Measurements from ENCODE around the gene NPPA. TPM values are rescaled to one million over a fixed set of nuclear protein-coding genes. Genes with fewer than 3 reads are reported as not detected.

NPPA gene
- total RNA-seq, 1 donor from 2014 or later = 25.3 TPM

DNA sequence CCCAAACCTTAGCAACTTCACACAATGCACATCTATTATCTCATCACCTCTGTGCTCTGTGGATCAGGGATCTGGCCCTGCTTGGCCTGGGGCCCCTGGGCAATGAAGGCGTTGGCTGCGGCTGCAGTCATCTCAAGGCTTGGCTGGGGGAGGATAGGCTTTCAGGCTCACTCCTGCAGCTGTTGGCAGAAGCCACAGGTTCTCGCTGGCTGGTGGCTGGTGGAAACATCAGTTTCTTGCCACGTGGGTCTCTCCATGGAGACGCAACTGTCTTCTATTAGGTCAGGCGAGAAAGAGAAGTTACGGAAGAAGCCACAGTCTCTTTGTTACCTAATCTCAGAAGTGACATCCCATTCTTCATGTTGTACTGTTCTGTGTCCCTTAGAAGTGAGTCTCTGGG is 3.6 kb upstream of the NPPA start:
- ATAC-seq (ENCODE audit: poor library complexity) = no peak
- DNase-seq = no peak
- intact Hi-C loops (cut with DNase I) = no loop called here

DNA sequence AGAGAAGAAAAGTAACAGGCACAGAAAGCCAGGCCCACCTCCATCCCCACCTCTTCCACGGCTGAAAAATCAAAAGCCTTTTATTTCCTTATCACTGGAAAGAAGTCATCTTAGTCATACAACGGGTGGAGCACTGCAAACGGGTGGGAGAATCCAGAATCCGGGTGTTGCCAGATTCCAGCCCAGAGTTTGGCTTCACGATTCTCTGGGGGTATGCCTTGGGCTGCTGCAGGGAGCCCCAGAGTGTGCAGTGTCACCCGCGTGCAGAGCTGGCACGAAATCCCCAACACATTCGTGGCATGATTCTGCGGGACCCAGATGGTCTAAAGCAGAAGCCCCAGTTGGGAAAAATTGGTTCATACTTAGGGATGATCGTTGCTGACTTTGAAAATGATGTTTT is 2.6 kb upstream of the NPPA start:
- DNase-seq (no peak), ATAC-seq (ENCODE audit: poor library complexity) (no peak)
- intact Hi-C loops (cut with DNase I) = no loop called here

DNA sequence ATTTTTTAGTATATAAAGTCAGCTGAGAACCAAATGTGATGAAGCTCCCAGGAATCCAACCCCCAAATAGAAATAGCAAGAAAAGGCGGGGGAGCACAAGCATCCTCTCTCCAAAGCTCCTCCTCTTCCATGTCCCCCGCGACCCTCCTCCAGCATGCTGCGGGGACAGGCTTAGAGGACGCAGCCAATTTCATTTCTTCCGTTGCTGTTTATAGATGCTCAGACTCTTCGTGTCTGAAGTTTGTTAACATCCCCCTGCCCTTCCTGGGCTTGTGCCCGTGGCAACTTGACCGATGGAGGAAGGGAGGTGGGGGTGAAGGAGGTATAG is 754 bp upstream of the NPPA start:
- DNase-seq (no peak), ATAC-seq (ENCODE audit: poor library complexity) (no peak)
- intact Hi-C loops (cut with DNase I) = no loop called here

DNA sequence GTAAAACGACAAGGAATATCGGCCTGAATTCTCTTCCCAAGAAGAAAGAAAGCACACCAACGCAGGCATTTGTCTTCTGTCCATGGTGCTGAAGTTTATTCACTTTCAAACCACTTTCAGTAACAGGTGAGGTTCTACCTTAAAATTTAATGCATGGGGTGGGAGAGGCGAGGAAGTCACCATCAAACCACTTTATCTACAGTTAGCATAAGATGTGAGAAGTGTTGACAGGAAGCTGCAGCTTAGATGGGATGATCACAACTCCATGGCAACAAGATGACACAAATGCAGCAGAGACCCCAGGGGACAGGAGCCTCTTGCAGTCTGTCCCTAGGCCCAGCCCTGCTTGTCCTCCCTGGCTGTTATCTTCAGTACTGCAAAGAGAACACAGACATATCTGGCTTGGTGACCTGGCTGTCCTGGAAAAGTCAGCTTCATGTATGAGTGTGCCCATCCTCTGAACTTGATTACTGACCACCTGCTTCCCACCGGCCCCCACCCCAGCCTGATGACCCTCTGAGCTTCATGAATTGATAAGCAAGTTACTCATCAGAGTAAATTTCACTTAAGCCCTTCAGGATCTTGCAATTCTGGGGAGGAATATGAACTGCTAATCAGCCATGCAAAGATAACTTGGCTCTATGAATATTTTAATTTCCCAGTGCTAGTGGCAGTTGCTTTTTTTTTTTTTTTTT is 1.8 kb downstream of the NPPA start:
- no peak for ATAC-seq (ENCODE audit: poor library complexity)
- intact Hi-C loops (cut with DNase I) = no loop called here
- no peak for DNase-seq

DNA sequence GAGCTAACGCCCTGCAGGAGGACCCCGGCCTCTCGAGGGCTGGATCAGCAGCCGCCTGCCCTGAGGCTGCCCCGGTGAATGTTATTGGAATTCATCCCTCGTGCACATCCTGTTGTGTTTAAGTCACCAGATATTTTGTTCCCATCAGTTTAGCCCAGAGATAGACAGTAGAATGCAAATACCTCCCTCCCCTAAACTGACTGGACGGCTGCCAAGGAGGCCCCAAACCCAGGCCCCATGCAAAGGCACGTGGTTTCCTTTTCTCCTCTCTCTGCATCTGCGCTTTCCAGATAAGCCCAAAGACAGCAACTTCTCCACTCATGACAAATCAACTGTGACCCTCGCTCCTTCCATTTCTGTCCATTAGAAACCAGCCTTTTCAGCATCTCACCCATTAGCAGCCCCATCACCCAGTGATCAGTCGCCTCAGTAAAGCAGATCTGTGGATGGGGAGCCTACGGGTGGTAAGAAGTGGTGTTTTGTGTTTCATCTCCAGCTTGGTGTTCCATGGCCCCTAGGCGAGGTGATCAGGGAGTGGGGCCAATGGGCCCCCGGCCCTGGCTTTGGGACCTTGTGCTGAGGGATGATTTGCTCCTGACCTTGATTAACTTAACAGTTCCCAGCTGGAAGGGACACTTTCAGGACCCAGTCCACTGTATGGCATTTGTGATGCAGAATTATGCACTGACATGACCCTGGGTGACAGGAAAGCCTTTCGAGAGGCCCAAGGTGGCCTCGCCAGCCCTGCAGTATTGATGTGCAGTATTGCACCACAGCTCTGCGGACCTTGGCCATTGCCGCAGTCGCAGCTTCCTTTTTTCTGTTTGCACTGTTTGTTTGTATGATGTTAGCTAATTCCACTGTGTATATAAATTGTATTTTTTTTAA is 5.2 kb downstream of the NPPA start:
- DNase-seq (no peak), ATAC-seq (ENCODE audit: poor library complexity) (no peak)
- intact Hi-C loops (cut with DNase I) = no loop called here

DNA sequence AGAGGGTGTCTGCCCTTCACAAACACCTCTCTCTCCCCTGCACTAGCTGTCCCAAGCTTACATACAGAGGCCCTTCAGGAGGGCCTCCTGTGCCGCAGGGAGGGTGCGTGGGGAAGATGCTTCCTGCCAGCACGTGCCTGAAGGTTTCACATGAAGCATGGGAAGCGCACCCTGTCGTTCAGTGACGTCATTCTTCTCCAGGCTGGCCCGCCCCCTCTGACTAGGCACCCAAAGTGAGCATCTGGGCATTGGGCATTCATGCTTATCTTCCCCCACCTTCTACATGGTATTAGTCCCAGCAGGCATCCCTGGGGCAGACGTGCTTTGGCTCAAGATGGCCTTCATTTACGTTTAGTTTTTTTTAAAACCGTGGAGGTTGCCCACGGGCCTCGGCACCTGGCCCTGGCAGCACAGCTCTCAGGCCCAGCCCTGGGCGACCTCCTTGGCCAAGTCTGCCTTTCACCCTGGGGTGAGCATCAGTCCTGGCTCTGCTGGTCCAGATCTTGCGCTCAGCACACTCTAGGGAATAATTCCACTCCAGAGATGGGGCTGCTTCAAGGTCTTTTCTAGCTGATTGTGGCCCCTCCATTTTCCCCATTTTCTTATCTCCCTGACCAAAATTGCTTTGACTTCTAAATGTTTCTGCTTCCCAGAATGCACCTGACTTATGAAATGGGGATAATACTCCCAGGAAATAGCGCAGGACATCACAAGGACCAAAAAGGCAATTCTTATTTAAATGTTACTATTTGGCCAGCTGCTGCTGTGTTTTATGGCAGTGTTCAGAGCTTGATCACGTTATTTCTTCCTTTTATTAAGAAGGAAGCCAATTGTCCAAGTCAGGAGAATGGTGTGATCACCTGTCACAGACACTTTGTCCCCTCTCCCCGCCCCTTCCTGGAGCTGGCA is 6.1 kb downstream of the NPPA start:
- intact Hi-C loops (cut with DNase I) = no loop called here
- no peak for ATAC-seq (ENCODE audit: poor library complexity)
- DNase-seq = no peak

DNA sequence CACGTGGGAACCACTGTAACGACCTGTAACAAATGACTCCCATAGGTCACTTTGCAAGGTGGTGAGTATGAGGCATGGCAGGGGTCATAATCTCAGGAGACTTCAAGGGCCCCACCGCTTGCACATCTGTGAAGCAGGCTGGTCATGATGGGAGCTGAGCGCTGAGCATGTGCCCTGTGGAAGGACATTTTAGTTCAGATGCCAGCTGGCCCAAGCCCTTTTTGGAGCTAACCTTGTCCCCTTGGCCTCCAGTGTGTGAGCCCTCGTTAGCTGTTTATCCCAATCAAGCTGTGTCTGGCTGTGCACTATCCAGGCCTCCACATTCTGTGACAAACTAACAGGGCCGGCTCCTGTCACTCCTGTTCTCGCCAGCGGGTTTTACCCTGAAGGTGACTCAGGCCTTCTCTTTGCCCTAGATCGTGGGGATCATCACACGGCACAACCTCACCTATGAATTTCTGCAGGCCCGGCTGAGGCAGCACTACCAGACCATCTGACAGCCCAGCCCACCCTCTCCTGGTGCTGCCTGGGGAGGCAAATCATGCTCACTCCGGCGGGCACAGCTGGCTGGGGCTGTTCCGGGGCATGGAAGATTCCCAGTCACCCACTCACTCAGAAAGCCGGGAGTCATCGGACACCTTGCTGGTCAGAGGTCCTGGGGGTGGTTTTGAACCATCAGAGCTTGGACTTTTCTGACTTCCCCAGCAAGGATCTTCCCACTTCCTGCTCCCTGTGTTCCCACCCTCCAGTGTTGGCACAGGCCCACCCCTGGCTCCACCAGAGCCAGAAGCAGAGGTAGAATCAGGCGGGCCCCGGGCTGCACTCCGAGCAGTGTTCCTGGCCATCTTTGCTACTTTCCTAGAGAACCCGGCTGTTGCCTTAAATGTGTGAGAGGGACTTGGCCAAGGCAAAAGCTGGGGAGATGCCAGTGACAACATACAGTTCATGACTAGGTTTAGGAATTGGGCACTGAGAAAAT is 7.6 kb downstream of the NPPA start:
- intact Hi-C loops (cut with DNase I) = loop anchor here (1.0 kb wide), 1 partner anchor 53 kb away; no protein-coding TSS in a partner anchor
- no peak for DNase-seq
- ATAC-seq (ENCODE audit: poor library complexity) = no peak

DNA sequence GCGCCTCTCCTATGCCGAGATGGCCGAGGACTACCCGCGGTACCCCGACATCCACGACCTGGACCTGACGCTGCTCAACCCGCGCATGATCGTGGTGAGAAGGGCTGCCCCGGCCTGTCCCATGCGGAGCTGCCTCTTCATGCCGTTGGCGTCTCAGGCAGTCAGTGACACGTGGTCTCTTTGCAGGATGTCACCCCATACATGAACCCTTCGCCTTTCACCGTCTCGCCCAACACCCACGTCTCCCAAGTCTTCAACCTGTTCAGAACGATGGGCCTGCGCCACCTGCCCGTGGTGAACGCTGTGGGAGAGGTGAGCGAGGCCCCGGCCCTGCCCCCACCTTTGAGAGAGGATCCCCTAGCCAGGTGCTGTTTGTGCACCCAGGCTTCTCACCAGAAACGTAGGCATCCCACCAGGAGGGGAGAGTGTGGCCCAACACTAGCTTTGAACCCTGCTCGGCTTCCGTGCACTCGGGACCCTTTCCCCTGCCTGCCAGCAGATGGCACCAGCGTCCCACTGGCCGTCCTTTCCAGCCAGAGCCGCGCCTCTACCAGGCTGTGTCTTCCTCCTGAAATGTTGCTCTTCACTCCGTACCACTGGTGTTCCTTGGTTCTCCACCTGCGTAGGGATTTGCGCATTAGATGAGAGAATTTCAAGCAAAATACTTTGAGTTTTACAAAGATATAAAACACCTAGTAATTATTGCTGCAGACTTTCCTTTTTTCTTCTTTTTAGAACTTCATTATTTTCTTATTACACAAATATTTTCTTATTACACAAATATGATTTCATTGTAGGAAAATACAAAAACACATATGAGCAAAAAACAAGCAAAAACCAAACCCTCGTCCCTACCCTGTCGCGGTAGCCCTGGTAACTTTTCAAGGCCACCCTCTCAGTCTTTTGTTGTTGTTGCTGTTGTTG is 9.0 kb downstream of the NPPA start:
- DNase-seq (peak; percentile 85), ATAC-seq (ENCODE audit: poor library complexity) (peak; percentile 91)
- intact Hi-C loops (cut with DNase I) = loop anchor here (1.0 kb wide), 1 partner anchor 55 kb away; no protein-coding TSS in a partner anchor

DNA sequence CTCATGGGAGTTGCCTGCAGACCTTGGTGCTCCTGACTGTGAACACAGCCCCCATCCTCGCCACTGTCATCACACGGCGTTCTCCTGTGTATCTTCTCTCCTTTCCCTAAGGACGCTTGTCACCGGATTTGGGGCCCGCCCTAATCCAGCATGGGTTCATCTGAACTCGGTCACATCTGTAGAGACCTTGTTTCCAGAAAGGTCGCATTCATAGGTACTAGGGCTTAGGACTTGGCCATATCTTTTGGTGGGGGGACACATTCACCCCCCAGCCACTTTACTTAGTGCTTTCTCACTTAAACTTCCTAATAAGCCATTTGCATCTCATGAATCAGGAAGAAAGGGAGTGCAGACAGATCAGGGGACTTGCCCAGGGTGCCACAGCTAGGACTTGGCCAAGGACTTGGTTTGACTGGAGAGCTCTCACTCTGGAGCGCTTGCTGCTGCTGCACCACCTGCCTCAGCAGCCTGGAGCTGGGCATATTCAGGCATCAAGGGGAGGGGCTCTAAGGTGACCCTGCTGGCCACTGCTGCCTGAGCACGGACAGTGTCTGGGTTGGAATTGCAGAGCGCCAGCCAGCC is 9.7 kb downstream of the NPPA start:
- DNase-seq (no peak), ATAC-seq (ENCODE audit: poor library complexity) (no peak)
- intact Hi-C loops (cut with DNase I) = no loop called here

DNA sequence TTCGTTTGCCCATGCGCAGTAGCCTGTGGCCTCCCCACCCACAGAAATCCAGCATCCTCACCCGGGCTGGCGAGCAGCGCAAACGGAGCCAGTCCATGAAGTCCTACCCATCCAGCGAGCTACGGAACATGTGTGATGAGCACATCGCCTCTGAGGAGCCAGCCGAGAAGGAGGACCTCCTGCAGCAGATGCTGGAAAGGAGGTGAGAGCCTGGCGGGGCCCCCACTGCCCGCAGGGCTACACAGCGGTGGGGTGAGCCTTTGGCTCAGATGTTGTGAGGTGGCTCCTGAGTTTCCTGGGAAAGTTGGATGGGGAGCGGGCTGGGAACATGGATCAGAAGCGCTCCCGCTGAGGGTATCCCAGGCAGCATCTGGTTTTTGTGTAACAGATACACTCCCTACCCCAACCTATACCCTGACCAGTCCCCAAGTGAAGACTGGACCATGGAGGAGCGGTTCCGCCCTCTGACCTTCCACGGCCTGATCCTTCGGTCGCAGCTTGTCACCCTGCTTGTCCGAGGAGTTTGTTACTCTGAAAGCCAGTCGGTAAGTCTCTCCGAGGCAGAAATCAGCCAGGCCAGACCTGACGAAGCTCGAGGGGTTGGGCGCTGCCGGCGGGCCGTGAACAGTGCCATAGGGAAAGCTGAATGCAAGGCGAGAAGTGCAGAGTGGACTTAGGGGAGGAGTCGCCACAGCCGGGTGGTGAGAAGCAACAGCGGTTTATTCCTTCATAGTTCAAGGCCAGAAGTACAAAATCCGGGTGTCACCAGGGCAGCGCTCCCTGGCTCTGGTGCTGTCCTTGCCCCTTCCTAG is 10.4 kb downstream of the NPPA start:
- DNase-seq (no peak), ATAC-seq (ENCODE audit: poor library complexity) (no peak)
- intact Hi-C loops (cut with DNase I) = no loop called here

DNA sequence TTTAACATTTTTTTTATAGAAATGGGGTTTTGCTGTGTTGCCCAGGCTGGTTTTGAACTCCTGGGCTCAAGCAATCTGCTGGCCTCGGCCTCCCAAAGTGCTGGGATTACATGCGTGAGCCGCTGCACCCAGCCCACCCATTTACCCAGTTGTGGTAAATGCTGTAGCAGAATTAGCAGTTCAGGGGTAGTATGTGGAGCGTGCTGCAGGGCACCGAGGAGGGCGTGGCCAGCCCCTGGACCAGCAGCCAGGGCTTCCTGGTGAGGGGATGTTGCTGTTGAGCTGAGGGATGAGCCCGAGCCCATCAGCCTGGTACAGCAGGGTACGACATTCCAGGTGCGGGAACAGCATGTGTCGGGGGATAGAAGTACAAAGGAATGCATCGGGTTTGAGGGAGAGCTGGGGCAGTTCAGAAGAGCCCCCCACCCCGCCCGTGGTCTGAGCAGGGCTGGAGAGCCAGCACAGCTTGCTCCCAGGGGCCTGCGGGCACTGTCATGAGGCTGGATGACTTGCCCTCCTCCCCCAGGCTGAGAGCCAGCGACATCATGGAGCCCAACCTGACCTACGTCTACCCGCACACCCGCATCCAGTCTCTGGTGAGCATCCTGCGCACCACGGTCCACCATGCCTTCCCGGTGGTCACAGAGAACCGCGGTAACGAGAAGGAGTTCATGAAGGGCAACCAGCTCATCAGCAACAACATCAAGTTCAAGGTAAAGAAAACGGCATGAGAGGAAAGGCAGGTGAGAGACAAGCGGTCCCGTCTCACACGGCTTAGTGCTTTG is 11.9 kb downstream of the NPPA start:
- DNase-seq = no peak
- ATAC-seq (ENCODE audit: poor library complexity) = no peak
- intact Hi-C loops (cut with DNase I) = no loop called here

DNA sequence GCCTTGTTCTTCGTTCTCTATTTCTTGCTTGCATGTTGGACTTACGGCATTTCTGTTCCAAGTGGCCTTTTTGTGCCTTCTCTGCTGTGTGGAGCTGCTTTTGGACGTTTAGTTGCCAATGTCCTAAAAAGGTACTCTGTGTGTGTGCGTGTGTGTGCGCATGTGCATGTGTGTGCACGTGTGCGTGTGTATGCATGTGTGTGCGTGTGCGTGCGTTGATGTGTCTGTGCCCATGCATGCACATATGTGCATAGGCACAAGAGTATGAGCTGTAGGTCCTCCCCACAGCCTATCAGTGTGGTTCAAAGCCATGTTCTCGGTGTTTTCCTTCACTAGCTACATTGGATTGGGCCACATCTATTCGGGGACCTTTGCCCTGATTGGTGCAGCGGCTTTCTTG is 13.7 kb downstream of the NPPA start:
- intact Hi-C loops (cut with DNase I) = no loop called here
- ATAC-seq (ENCODE audit: poor library complexity) = no peak
- DNase-seq = no peak

DNA sequence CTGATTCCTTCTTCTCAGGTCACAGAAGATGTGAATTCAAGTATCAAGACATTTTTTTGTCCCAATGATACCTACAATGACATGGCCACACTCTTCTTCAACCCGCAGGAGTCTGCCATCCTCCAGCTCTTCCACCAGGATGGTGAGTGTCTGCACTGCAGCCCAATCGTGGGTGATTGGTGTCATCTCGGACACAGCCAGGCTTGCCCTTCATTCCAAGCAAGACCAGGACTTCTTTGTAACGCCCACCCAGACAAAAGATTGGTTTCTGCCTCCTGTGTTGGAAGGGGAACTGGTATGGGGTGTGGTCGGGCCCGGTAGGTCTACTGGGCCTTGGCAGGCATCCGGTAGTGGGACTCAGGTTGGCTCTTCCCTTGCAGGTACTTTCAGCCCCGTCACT is 14.1 kb downstream of the NPPA start:
- intact Hi-C loops (cut with DNase I) = no loop called here
- DNase-seq (no peak), ATAC-seq (ENCODE audit: poor library complexity) (no peak)

DNA sequence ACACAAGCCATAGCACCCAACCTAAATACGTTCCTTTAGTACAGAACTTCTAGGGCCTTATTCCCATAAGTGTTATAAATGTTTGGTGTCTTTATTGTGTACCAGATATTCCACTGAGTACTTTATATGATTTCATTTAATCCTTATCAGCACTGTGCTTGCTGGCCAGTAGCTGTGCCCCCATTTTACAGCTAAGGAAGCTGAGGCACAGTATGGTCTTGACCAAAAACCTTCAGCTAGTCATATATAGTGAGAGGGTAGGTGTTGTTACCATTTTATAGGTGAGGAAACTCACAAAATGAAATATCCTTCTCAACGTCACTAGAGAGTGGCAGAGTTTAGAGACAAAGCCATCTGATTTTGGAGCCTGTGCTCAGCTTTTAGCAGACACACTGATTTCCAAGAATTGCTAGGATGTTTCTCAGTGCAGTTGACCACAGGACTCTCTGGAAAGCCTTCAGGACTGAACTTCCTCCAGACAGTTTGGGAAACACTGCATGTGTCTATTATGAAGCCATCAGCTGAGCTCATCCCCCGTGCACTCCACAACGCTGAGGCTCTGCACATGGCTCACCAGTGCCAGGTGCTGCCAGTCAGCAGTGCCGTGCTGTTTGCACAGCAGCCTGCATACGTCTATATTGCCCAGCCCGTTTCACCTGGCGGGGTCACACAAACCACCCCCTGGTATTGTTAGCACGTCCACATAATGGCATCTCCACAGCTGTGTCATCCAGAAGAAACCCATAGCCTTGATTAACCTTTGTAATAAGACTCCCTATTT is 15.4 kb downstream of the NPPA start:
- intact Hi-C loops (cut with DNase I) = no loop called here
- DNase-seq = no peak
- no peak for ATAC-seq (ENCODE audit: poor library complexity)

DNA sequence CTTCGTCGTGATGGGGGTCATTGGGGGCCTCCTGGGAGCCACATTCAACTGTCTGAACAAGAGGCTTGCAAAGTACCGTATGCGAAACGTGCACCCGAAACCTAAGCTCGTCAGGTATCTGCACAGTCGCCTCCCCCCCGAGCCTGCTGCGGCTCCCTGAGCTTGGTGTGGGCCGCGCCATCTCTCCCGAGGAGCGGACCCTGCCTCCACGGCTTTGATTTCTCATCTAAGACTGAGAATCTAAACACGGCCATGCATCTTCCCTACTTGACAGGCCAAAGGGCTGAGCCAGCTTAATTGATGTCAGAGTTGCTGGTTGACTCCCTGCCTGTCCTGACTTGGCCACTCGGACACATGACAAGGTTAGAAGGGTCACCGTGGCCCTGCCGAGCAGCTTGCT is 19.1 kb downstream of the NPPA start:
- DNase-seq (no peak), ATAC-seq (ENCODE audit: poor library complexity) (no peak)
- intact Hi-C loops (cut with DNase I) = no loop called here
